ENCODE data around the gene LAMB1. TPM values are rescaled to one million over a fixed set of nuclear protein-coding genes. Genes with fewer than 3 reads are reported as not detected.

The LAMB1 gene
- total RNA-seq, 4 donors from 2014 or later = 22.5 to 101 (median 32.5) TPM

DNA sequence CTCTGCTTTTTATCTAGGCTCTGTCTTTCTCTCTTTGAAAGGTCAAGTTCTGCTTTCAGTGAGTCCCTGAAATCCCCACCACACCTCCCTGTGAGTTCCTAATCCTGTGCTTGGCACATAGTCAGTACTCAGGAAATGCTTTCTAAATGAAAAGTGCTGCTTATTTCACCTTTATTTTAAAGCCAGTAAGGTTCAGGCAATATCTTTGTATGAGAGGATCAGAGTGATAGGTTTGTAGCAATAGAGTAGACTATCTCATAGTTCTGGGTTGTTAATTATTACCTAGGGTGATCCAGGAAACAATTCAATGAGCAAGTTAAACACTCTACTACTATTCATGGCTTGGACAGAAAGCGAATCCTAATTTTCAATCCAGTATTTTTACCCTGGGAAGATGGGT is 7.4 kb upstream of the LAMB1 start:
- no peak overlapping the region for H3K4me3 ChIP-seq
- peak overlapping the region in 3 of 4 donors; percentile 2 to 47 (median 30) for H3K27ac ChIP-seq
- H3K9me3 ChIP-seq = no peaks in the 10 kb centered on the region
- intact Hi-C loops (cut with DNase I) = no loop called here
- TF ChIP-seq, protein P1, sequence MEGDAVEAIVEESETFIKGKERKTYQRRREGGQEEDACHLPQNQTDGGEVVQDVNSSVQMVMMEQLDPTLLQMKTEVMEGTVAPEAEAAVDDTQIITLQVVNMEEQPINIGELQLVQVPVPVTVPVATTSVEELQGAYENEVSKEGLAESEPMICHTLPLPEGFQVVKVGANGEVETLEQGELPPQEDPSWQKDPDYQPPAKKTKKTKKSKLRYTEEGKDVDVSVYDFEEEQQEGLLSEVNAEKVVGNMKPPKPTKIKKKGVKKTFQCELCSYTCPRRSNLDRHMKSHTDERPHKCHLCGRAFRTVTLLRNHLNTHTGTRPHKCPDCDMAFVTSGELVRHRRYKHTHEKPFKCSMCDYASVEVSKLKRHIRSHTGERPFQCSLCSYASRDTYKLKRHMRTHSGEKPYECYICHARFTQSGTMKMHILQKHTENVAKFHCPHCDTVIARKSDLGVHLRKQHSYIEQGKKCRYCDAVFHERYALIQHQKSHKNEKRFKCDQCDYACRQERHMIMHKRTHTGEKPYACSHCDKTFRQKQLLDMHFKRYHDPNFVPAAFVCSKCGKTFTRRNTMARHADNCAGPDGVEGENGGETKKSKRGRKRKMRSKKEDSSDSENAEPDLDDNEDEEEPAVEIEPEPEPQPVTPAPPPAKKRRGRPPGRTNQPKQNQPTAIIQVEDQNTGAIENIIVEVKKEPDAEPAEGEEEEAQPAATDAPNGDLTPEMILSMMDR (IDR thresholded peaks at IDR 0.05) = no peak
- TF ChIP-seq POLR2A (IDR thresholded peaks at IDR 0.05) = no peak
- DNase-seq = no peak
- H3K4me1 ChIP-seq = peaks cover 0 to 24% (median 0%) of the 10 kb centered on the region in 3 donors
- H3K27me3 ChIP-seq = no peaks in the 10 kb centered on the region
- WGBS, 2 donors = 60 to 62% methylated on average over 1 of the region's 1 CpG
- no peaks in the 10 kb centered on the region for H3K36me3 ChIP-seq

DNA sequence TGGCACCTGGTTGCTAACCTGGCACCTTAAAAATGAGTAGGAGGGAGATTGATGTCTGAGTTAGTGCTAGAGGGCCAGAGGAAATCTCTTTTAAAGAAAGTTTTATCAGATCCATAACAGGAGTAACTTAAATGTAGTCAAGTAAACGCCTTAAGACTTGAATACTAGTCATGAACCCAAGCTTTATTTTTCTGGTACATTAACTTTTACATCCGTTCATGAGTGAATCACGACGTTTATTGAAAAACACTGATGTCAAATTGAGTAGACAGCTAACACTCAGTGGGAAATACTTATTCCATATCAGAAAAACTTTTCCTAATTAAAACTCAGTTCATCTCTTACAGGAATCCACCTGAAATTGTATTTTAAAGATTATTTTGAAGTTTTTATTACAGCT is 6.9 kb upstream of the LAMB1 start:
- H3K4me1 ChIP-seq = peaks cover 0 to 19% (median 0%) of the 10 kb centered on the region in 3 donors
- DNase-seq = no peak
- no peaks in the 10 kb centered on the region for H3K36me3 ChIP-seq
- no peaks in the 10 kb centered on the region for H3K9me3 ChIP-seq
- WGBS, 2 donors = 56 to 71% methylated on average over 4 of the region's 4 CpGs
- no peak overlapping the region for H3K27ac ChIP-seq
- intact Hi-C loops (cut with DNase I) = no loop called here
- TF ChIP-seq POLR2A (IDR thresholded peaks at IDR 0.05) = no peak
- TF ChIP-seq, protein P1 (IDR thresholded peaks at IDR 0.05) = no peak
- H3K4me3 ChIP-seq = no peak overlapping the region
- H3K27me3 ChIP-seq = peaks cover 0 to under 1% (median 0%) of the 10 kb centered on the region in 4 donors

DNA sequence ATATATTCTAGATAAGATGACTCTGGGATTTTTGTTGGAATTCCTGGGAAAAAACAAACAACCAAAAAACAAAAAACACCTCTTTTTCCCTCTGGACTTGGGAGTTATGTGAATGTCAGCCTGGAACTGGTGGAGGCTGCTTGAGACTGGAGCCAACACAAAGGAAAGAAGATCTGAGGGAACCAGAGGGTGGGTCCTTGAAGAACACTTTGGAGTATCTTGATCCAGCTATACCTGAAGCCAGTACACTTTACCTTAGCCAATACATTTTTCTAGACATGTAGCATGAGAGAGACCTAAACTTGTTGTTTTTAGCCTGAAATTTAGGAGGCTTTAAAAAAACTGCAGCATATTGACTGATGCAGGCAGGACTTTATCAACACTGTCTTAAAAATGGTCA is 5.9 kb upstream of the LAMB1 start:
- intact Hi-C loops (cut with DNase I) = no loop called here
- H3K9me3 ChIP-seq = no peaks in the 10 kb centered on the region
- H3K36me3 ChIP-seq = no peaks in the 10 kb centered on the region
- peaks cover 0 to 19% (median 7%) of the 10 kb centered on the region in 3 donors for H3K4me1 ChIP-seq
- no peak for DNase-seq
- H3K27me3 ChIP-seq = peaks cover 0 to 8% (median 0%) of the 10 kb centered on the region in 4 donors
- no peak overlapping the region for H3K27ac ChIP-seq
- no peak overlapping the region for H3K4me3 ChIP-seq
- TF ChIP-seq, protein P1 (IDR thresholded peaks at IDR 0.05) = no peak
- TF ChIP-seq POLR2A (IDR thresholded peaks at IDR 0.05) = no peak

DNA sequence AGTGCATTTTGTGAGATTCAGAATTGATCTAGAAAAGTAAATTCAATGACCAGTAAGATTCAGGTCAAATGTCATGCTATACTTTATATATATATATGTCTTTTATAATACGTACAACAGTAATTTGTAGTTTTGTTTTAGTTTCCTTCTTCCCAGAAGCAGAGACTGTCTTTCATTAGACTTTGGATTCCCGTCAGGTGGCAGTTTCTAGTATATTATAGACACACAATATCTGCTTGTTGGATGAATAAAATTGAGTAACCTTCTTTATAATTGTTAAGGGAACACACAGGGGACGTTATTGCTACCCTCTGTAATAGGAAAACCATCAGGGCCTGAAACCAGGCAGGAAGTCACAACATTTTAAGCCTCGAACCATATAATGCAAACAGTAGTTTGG is 5.3 kb upstream of the LAMB1 start:
- DNase-seq = no peak
- Histone ChIP-seq H3K9me3 (no peaks in the 10 kb centered on the region), H3K27me3 (peaks cover 0 to 14% (median 0%) of the 10 kb centered on the region in 4 donors), H3K4me1 (peaks cover 3 to 25% (median 13%) of the 10 kb centered on the region in 3 donors), H3K27ac (no peak overlapping the region), H3K4me3 (no peak overlapping the region), H3K36me3 (no peaks in the 10 kb centered on the region)
- intact Hi-C loops (cut with DNase I) = no loop called here
- 82 to 85% methylated on average over 4 of the region's 4 CpGs for WGBS, 2 donors
- no peak for TF ChIP-seq POLR2A (IDR thresholded peaks at IDR 0.05)
- TF ChIP-seq, protein P1 (IDR thresholded peaks at IDR 0.05) = no peak

DNA sequence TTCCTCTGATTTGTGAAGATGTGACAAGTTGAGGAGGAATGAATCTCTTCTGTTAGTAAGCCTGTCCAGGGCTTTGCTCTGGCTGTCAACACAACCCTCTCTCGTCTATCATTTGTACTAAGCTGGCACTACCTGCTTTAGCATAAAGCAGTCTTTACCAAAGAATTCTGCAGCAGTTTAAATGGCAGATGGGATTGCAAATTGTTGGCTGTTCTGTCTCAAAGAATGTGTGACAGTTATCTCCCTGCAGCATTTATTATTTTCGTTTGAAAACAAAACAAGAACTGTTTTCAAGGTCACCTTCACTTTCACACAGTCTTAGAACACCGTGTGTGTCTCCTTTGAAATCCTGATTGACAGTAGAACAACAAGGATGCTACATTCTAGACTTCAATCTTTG is 4.8 kb upstream of the LAMB1 start:
- Histone ChIP-seq H3K4me1 (peaks cover 3 to 29% (median 14%) of the 10 kb centered on the region in 3 donors), H3K27me3 (peaks cover 0 to 18% (median 0%) of the 10 kb centered on the region in 4 donors), H3K27ac (no peak overlapping the region), H3K36me3 (no peaks in the 10 kb centered on the region), H3K9me3 (no peaks in the 10 kb centered on the region), H3K4me3 (no peak overlapping the region)
- TF ChIP-seq POLR2A (IDR thresholded peaks at IDR 0.05) = no peak
- TF ChIP-seq, protein P1 (IDR thresholded peaks at IDR 0.05) = no peak
- DNase-seq = no peak
- intact Hi-C loops (cut with DNase I) = no loop called here
- WGBS, 2 donors = 43 to 58% methylated on average over 3 of the region's 3 CpGs

All from esophagus squamous epithelium (tissue), 5 donors.